ENCODE measurements around the gene VANGL2.

Gene VANGL2

GRCh38 chr1:160418483-160418882, 18.1 kb downstream of the VANGL2 start:
- no peak overlapping the region for H3K4me2 ChIP-seq (ENCODE audit: low read length)
- no peaks in the 10 kb centered on the region for H3K9me3 ChIP-seq (ENCODE audit: low read length)
- H4K20me1 ChIP-seq (ENCODE audit: insufficient read depth, low read length) = no peaks in the 10 kb centered on the region
- no peaks in the 10 kb centered on the region for H3K79me2 ChIP-seq (ENCODE audit: insufficient read depth, low read length)
- no peaks in the 10 kb centered on the region for H3K36me3 ChIP-seq (ENCODE audit: insufficient read depth, low read length)
- 0 out of 2 replicates have a peak, but pooled peaks cover 4% of the 10 kb centered on the region for H3K27me3 ChIP-seq (ENCODE audit: insufficient read depth, low read length)
- no peak overlapping the region for H2AFZ ChIP-seq (ENCODE audit: low read length)
- no peaks in the 10 kb centered on the region for H3F3A ChIP-seq (ENCODE audit: insufficient read depth, low read length)
- no peak overlapping the region for H3K9ac ChIP-seq (ENCODE audit: low read length)
- H3K27ac ChIP-seq (ENCODE audit: low read depth, low read length, poor library complexity, severe bottlenecking) = no peak overlapping the region
- TF ChIP-seq EZH2 (IDR thresholded peaks at IDR 0.05; ENCODE audit: borderline replicate concordance, low read length) (no peak), CTCF (IDR thresholded peaks at IDR 0.05; ENCODE audit: low read length) (no peak)
- H3K4me3 ChIP-seq (ENCODE audit: low read depth, low read length, poor library complexity, severe bottlenecking) = no peak overlapping the region
- no peaks in the 10 kb centered on the region for H3K4me1 ChIP-seq (ENCODE audit: insufficient read depth, low read length, severe bottlenecking)
- H3K9me2 ChIP-seq (ENCODE audit: low read depth, low read length) = no peaks in the 10 kb centered on the region

- Histone ChIP-seq H3K9me3 (ENCODE audit: low read length) (no peaks in the 10 kb centered on the region), H3K4me2 (ENCODE audit: low read length) (no peak overlapping the region), H3K4me1 (ENCODE audit: insufficient read depth, low read length, severe bottlenecking) (no peaks in the 10 kb centered on the region), H3K9me2 (ENCODE audit: low read depth, low read length) (no peaks in the 10 kb centered on the region), H3K4me3 (ENCODE audit: low read depth, low read length, poor library complexity, severe bottlenecking) (no peak overlapping the region), H3K27me3 (ENCODE audit: insufficient read depth, low read length) (0 out of 2 replicates have a peak, but pooled peaks cover 4% of the 10 kb centered on the region), H3K27ac (ENCODE audit: low read depth, low read length, poor library complexity, severe bottlenecking) (no peak overlapping the region), H3F3A (ENCODE audit: insufficient read depth, low read length) (no peaks in the 10 kb centered on the region), H4K20me1 (ENCODE audit: insufficient read depth, low read length) (no peaks in the 10 kb centered on the region), H3K79me2 (ENCODE audit: insufficient read depth, low read length) (no peaks in the 10 kb centered on the region), H3K36me3 (ENCODE audit: insufficient read depth, low read length) (no peaks in the 10 kb centered on the region), H2AFZ (ENCODE audit: low read length) (no peak overlapping the region), H3K9ac (ENCODE audit: low read length) (no peak overlapping the region)
- TF ChIP-seq EZH2 (IDR thresholded peaks at IDR 0.05; ENCODE audit: borderline replicate concordance, low read length) (no peak), CTCF (IDR thresholded peaks at IDR 0.05; ENCODE audit: low read length) (no peak)
Measured at GRCh38 chr1:160419150-160419837, 18.9 kb downstream of the VANGL2 start.

GRCh38 chr1:160419838-160420169, 19.4 kb downstream of the VANGL2 start:
- Histone ChIP-seq H3K9me3 (ENCODE audit: low read length) (no peaks in the 10 kb centered on the region), H3K79me2 (ENCODE audit: insufficient read depth, low read length) (no peaks in the 10 kb centered on the region), H3K4me1 (ENCODE audit: insufficient read depth, low read length, severe bottlenecking) (no peaks in the 10 kb centered on the region), H2AFZ (ENCODE audit: low read length) (no peak overlapping the region), H3K27ac (ENCODE audit: low read depth, low read length, poor library complexity, severe bottlenecking) (no peak overlapping the region), H3K36me3 (ENCODE audit: insufficient read depth, low read length) (no peaks in the 10 kb centered on the region), H3K9me2 (ENCODE audit: low read depth, low read length) (no peaks in the 10 kb centered on the region), H3K4me2 (ENCODE audit: low read length) (no peak overlapping the region), H4K20me1 (ENCODE audit: insufficient read depth, low read length) (no peaks in the 10 kb centered on the region), H3K4me3 (ENCODE audit: low read depth, low read length, poor library complexity, severe bottlenecking) (no peak overlapping the region), H3K9ac (ENCODE audit: low read length) (no peak overlapping the region), H3K27me3 (ENCODE audit: insufficient read depth, low read length) (0 out of 2 replicates have a peak, but pooled peaks cover 4% of the 10 kb centered on the region), H3F3A (ENCODE audit: insufficient read depth, low read length) (no peaks in the 10 kb centered on the region)
- TF ChIP-seq CTCF (IDR thresholded peaks at IDR 0.05; ENCODE audit: low read length) (no peak), EZH2 (IDR thresholded peaks at IDR 0.05; ENCODE audit: borderline replicate concordance, low read length) (no peak)

Measured in OCI-LY1 (cell line).